NCI-H460 (cell line): ENCODE results near the gene FOXK1. TPM values are rescaled to one million over a fixed set of nuclear protein-coding genes. Genes with fewer than 3 reads are reported as not detected.

ENCODE experiments used
- DNase-seq: peaks from one replicate; pipeline ENCODE4 v3.0.0-alpha.2; 2016; ENCODE audit warnings: low read depth; ENCODE audit errors: extremely low read depth
- total RNA-seq: library from RNA; depleted of rRNA; stranded (reverse); fragments of >200 nt; shearing (Covaris generic); gene quantifications from 2 replicates; pipeline ENCODE4 v1.2.3, GENCODE V29; 2014

FOXK1 gene
- total RNA-seq, 1 experiment from 2014 or later = 37.9 TPM

- no peak for DNase-seq
These were observed 80.3 kb downstream of the FOXK1 start for GRCh38 chr7:4762121-4763055.

GRCh38 chr7:4763091-4763793, 81.1 kb downstream of the FOXK1 start:
- DNase-seq = no peak

GRCh38 chr7:4763794-4764185, 81.7 kb downstream of the FOXK1 start:
- no peak for DNase-seq

- DNase-seq = no peak
These were observed 82.4 kb downstream of the FOXK1 start for GRCh38 chr7:4764402-4765007.

GRCh38 chr7:4765776-4766490, 83.8 kb downstream of the FOXK1 start:
- no peak for DNase-seq

GRCh38 chr7:4766666-4767519, 84.8 kb downstream of the FOXK1 start:
- DNase-seq = no peak

GRCh38 chr7:4768597-4769569, 86.8 kb downstream of the FOXK1 start:
- no peak for DNase-seq

GRCh38 chr7:4769761-4770160, 87.7 kb downstream of the FOXK1 start:
- no peak for DNase-seq

- no peak for DNase-seq
These were observed 88.8 kb downstream of the FOXK1 start for GRCh38 chr7:4770886-4771285.

GRCh38 chr7:4771737-4772136, 89.6 kb downstream of the FOXK1 start:
- no peak for DNase-seq

GRCh38 chr7:4772306-4772705, 90.2 kb downstream of the FOXK1 start:
- DNase-seq = no peak

GRCh38 chr7:4774007-4774406, 91.9 kb downstream of the FOXK1 start:
- no peak for DNase-seq

- peak; percentile 32 for DNase-seq
These were observed 92.7 kb downstream of the FOXK1 start for GRCh38 chr7:4774658-4775249.

GRCh38 chr7:4775250-4775847, 93.3 kb downstream of the FOXK1 start, which contains the start of gene AP5Z1:
AP5Z1 (plus strand) TSS chr7:4775623; CDS start chr7:4775716, 93 bp downstream.
- DNase-seq = peak; percentile 93

GRCh38 chr7:4775848-4776623, 93.9 kb downstream of the FOXK1 start:
- no peak for DNase-seq

- no peak for DNase-seq
These were observed 97.0 kb downstream of the FOXK1 start for GRCh38 chr7:4779118-4779517.
